Measurements from ENCODE around the gene TEX12.

GRCh38 chr11:112172362-112172994, 5.3 kb downstream of the TEX12 start:
- TF ChIP-seq POLR2A (IDR thresholded peaks at IDR 0.05; ENCODE audit: low read length) (no peak), GATA1 (IDR thresholded peaks at IDR 0.05; ENCODE audit: low read depth, low read length) (no peak)

All from erythroblast (primary cell).